IPS DF 4.7 (cell line): ENCODE results near the gene ACER1.
"Not testable (repeated sequence)": the region's sequence is repeated elsewhere in the genome, so short reads cannot be mapped to it uniquely, and the experiment has no call there.

Experiments
- DNase-seq: peaks from one replicate; pipeline ENCODE4 v3.0.0-alpha.2; 2013; ENCODE audit warnings: low spot score; ENCODE audit errors: extremely low read depth

The ACER1 gene

GRCh38 chr19:6357174-6357573 lies 23.8 kb upstream of the ACER1 start:
- DNase-seq, result no peak

- DNase-seq, result not testable (repeated sequence)
Observed at GRCh38 chr19:6355321-6356040, 22.1 kb upstream of the ACER1 start.

GRCh38 chr19:6354098-6354674 lies 20.8 kb upstream of the ACER1 start:
- DNase-seq, result no peak

- DNase-seq, result no peak
Observed at GRCh38 chr19:6352381-6353165, 19.2 kb upstream of the ACER1 start.

- no peak for DNase-seq
Observed at GRCh38 chr19:6350688-6351087, 17.3 kb upstream of the ACER1 start.

GRCh38 chr19:6349271-6349670 lies 15.9 kb upstream of the ACER1 start:
- not testable (repeated sequence) for DNase-seq

- DNase-seq, result no peak
Observed at GRCh38 chr19:6343462-6343861, 10.1 kb upstream of the ACER1 start.

- DNase-seq, result no peak
Observed at GRCh38 chr19:6340493-6341201, 7.2 kb upstream of the ACER1 start.

GRCh38 chr19:6334490-6335285 lies 1.3 kb upstream of the ACER1 start:
- DNase-seq, result no peak

GRCh38 chr19:6326815-6327214 lies 6.6 kb downstream of the ACER1 start:
- DNase-seq, result no peak

- DNase-seq, result no peak
Observed at GRCh38 chr19:6325614-6326013, 7.8 kb downstream of the ACER1 start.

GRCh38 chr19:6324757-6325156 lies 8.7 kb downstream of the ACER1 start:
- DNase-seq, result no peak

- DNase-seq, result no peak
Observed at GRCh38 chr19:6322284-6322683, 11.1 kb downstream of the ACER1 start.

GRCh38 chr19:6319376-6319775 lies 14.0 kb downstream of the ACER1 start:
- no peak for DNase-seq

- no peak for DNase-seq
Observed at GRCh38 chr19:6318772-6319171, 14.6 kb downstream of the ACER1 start.

- DNase-seq, result not testable (repeated sequence)
Observed at GRCh38 chr19:6315646-6316045, 17.8 kb downstream of the ACER1 start.

- no peak for DNase-seq
Observed at GRCh38 chr19:6313398-6313969, 19.9 kb downstream of the ACER1 start.

- DNase-seq, result no peak
Observed at GRCh38 chr19:6312018-6312417, 21.4 kb downstream of the ACER1 start.

GRCh38 chr19:6298413-6298812 lies 35.0 kb downstream of the ACER1 start:
- no peak for DNase-seq

GRCh38 chr19:6297202-6297601 lies 36.2 kb downstream of the ACER1 start:
- DNase-seq, result no peak

- no peak for DNase-seq
Observed at GRCh38 chr19:6292006-6292405, 41.4 kb downstream of the ACER1 start.
